KOPT-K1 (cell line): ENCODE data around the gene SPEM2.

ENCODE experiments used
- H3K27ac ChIP-seq: fragments of 200-600 bp; sonication (generic); 2 replicates; pipeline ENCODE4 v1.5.1; 2016; ENCODE audit warnings: antibody characterized with exemption, mild to moderate bottlenecking, low read depth, low read length; ENCODE audit not compliant: poor library complexity, severe bottlenecking
- H3K36me3 ChIP-seq: fragments of 200-600 bp; sonication (generic); 2 replicates; pipeline ENCODE4 v1.5.1; 2017; ENCODE audit warnings: antibody characterized with exemption, mild to moderate bottlenecking, low read length, moderate library complexity; ENCODE audit not compliant: insufficient read depth
- H3K9me3 ChIP-seq: fragments of 200-600 bp; sonication (generic); 2 replicates; pipeline ENCODE4 v1.5.1; 2017; ENCODE audit warnings: antibody characterized with exemption, low read length, mild to moderate bottlenecking; ENCODE audit not compliant: insufficient read depth, poor library complexity, severe bottlenecking

The SPEM2 gene

DNA sequence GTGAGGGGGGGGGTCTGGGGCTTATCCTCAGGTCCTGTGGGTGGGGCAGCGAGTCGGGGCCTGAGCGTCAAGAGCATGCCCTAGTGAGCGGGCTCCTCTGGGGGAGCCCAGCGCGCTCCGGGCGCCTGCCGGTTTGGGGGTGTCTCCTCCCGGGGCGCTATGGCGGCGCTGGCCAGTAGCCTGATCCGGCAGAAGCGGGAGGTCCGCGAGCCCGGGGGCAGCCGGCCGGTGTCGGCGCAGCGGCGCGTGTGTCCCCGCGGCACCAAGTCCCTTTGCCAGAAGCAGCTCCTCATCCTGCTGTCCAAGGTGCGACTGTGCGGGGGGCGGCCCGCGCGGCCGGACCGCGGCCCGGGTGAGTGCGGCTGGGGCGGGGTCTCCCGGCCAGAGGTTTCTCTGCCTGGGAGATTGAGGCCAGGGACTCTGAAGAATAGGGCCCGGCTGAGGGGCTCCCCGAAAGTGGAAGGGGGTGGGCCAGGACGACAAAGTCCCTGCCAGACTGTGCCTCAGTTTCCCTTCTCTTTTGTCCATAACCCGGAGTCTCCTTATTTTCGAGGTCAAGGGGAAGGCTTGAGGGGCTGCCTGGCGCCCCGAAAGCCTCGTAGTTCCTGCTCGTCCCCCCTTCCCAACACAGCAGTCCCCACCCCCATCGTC lies 14.2 kb downstream of the SPEM2 start, which contains the start of gene FGF11:
TSS of gene FGF11 (plus strand) at position 51 of the 651 bp plus-strand sequence. CDS start at position 160, 109 bp downstream.
- no peaks in the 10 kb centered on the region for H3K9me3 ChIP-seq
- H3K27ac ChIP-seq = no peak within 1 kb of the TSS
- H3K36me3 ChIP-seq = no peaks in the 10 kb centered on the region

DNA sequence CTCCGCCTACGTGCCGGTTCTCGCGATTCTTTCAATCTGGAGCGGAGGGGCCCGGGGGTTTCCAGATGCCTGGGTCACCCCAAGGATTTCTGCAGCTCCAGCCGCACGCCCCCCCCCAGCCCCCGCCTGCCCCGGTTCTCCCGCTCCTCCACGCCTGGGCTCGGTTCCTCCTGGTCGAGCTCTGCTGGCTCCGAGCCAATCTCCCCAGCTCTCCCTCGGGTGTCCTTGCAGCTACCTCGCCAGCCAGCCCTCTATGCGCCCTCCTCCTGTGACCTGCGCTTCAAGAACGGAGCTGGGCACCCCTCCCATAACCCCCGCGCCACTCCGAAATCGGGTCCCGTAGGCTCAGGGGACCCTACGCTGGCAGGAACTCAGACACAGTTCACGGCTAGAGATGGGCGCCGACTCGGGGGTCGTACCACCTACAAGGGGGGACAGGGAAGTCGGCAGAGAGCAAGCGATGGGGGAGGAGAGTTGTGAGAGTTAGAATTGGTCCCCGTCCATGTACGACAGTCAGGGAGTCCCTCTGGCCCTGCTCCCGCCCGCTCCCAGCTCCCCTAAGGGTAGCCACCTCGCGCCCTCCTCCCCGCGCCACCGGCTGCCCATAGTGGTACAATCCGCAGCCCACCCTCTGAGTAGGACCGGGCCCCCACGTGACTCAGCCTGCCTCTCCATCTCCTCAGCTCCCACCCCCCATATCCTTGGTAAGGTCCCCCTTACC lies 14.9 kb downstream of the SPEM2 start:
- Histone ChIP-seq H3K36me3 (no peaks in the 10 kb centered on the region), H3K27ac (no peak overlapping the region), H3K9me3 (no peaks in the 10 kb centered on the region)

DNA sequence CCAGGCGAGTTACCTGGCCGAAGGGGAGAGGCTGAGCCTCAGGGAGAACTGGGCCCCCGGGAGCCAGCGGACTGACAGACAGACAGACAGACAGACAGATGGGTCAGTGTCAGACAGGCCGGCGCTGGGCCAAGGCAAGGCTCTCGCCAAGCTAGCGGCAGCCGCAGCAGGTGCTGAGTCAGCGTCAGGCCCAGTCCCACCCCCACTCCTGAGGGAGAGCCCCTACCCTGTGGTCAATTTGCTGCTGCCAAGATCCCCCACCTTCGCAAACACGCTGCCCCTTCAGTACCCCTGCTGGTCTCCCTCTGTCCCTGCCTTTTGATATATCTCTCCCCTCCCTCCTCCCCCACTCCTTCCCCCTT lies 15.4 kb downstream of the SPEM2 start:
- no peaks in the 10 kb centered on the region for H3K9me3 ChIP-seq
- H3K36me3 ChIP-seq = no peaks in the 10 kb centered on the region
- H3K27ac ChIP-seq = no peak overlapping the region

GRCh38 chr17:7441266-7441665 lies 15.8 kb downstream of the SPEM2 start:
- Histone ChIP-seq H3K36me3 (no peaks in the 10 kb centered on the region), H3K27ac (no peak overlapping the region), H3K9me3 (no peaks in the 10 kb centered on the region)

DNA sequence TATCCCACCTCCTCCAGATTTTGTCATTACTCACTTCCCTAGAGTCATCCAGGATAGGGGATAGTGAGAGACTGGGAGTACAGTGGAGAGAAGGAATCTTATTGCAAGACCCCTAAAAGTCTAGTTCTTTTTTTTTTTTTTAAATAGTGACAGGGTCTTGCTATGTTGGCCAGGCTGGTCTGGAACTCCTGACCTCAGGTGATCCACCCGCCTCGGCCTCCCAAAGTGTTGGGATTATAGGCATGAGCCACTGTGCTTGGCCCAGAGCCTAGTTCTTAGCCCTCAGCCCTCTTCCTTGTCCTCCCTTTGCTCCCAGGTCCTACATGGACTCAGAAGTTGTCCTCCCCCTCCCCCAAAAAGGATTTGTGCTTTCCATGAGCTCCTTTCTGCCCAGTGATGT lies 16.7 kb downstream of the SPEM2 start:
- Histone ChIP-seq H3K9me3 (no peaks in the 10 kb centered on the region), H3K36me3 (no peaks in the 10 kb centered on the region), H3K27ac (no peak overlapping the region)

DNA sequence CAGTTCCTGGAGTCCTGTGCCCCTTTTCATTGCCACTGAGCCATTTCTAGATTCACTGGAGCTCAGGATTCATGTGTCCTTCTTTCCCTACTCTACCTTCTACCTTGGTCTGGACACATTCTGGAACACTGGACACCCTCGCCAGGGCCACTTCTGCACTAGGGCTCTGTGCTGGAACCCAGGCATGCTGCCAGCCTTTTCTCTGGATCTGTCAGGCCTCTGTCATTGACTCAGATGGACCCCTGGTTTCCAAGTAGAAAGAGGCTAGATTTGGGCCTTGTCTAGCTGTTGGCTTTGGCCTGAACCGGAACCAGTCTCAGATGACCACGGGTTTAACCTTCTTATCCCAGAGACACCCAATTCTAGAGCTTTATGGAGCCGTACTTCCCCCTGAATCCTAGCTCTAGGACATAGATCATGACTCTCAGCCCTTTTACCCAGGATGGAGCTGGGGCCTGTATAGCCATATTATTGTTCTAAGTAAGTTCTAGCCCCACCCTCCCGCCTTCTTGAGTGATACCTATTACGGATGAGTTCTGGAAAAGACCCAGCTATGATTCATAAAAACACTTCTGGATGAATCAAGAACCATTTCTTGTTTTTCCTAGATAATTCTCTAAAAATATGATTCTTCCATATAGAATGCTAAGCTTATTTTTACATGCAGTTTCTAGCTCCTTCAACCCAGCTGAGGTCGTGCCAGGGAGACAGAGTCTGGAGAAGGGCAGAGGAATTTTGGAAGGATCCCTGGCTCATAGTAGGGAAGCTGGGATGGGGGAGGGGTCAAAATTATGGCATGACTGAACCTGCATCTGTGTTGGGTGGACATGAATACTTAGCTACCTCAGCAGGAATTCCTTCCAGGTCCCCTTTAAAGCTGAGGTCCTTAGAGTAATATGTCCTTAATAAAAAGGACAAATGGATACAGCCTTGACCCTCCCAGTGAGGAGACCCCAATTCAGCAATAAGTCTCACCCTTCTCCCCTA lies 18.4 kb downstream of the SPEM2 start:
- Histone ChIP-seq H3K27ac (no peak overlapping the region), H3K9me3 (no peaks in the 10 kb centered on the region), H3K36me3 (no peaks in the 10 kb centered on the region)

DNA sequence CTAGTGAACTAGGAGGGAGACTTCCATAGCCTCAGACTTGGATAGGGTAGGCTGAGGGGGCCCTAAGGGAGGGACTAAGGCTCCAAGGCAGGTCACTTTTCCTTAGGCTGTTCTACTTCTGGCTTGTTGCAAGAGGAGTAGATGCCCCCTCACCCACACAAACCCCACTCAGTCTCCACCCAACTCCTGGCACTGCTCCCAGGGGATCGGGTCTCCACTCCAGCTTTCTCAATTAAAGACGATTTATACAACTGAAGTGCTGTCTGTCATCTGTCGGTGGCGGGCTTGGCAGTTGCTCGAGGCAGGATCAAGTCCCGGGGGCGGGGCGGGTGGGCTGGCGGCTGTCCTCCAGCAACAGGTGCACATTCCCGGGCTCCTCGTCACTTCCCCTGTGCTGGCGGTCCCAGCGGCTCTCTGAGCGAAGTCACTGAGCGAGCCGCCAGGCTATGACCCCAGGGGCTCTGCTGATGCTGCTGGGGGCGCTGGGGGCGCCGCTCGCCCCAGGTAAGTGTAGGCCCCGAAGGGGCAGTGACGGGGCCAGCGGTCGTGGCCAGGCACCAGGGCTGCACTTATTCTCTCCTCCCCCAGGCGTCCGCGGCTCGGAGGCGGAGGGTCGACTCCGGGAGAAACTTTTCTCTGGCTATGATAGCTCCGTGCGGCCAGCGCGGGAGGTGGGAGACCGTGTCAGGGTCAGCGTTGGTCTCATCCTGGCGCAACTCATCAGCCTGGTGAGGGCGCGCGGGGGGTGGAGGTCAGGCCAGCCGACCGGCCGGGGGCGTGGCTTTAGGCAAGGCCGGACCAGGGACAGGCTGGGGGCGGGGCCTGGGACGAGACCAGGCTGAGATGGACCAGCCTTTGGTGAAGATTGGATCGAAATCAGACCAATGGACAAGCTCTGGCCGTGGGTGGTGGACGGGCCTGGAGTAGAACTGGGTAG lies 19.5 kb downstream of the SPEM2 start, which contains the start of gene CHRNB1:
TSS of gene CHRNB1 (plus strand) at position 380 of the 937 bp plus-strand sequence. CDS start at position 447, 67 bp downstream.
- Histone ChIP-seq H3K9me3 (no peaks in the 10 kb centered on the region), H3K36me3 (no peaks in the 10 kb centered on the region), H3K27ac (no peak within 1 kb of the TSS)

DNA sequence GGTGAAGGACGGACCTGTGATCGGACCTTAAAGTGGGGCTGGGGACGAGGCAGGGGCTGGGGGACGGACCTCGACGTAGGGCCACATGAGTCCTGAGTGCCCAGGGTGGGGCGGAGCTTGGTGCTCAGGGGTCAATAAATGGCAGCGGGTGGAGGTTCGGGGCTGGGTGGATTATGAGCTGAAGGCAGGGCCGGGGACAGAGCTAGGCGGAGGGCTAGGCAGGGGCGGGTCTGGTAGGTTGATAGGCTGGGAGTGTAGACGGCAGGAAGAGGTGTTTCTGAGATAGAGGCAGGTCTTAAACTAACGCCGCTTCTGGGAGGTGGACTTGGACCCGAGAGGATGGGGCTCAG lies 20.2 kb downstream of the SPEM2 start:
- no peak overlapping the region for H3K27ac ChIP-seq
- H3K36me3 ChIP-seq = no peaks in the 10 kb centered on the region
- H3K9me3 ChIP-seq = no peaks in the 10 kb centered on the region

GRCh38 chr17:7448461-7448860 lies 23.0 kb downstream of the SPEM2 start:
- Histone ChIP-seq H3K9me3 (no peaks in the 10 kb centered on the region), H3K36me3 (no peaks in the 10 kb centered on the region), H3K27ac (no peak overlapping the region)

DNA sequence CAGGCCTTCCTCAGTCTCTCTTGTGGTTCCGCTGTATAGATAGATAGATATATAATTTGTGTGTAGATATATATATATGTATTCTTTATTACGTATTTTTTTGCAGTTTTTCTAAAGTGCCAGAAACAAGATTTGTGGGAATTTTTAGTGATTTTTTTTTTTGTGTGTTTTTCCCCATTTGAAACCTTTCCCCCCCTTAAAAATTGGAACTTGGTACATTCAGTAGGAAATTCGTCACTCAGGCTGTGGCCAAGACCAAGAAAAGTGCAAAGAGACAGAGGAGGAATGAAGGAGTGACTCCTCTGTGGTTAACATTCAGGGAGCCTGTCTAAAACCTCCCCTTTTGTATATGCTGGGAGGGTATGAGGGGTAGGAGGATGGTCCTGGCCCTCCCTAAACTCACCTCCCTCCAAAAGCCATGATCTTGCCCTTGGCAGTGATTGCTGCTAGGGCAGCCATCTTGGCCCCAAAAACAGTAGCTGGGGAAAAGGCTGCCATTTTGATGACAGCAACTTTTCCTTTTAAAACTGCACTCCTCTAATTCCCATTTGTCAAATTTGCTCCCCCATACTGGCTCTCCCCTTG lies 34.6 kb downstream of the SPEM2 start:
- H3K27ac ChIP-seq = no peak overlapping the region
- no peaks in the 10 kb centered on the region for H3K9me3 ChIP-seq
- peaks cover 33% of the 10 kb centered on the region for H3K36me3 ChIP-seq

GRCh38 chr17:7460850-7461660 lies 35.6 kb downstream of the SPEM2 start:
- H3K9me3 ChIP-seq = no peaks in the 10 kb centered on the region
- no peak overlapping the region for H3K27ac ChIP-seq
- H3K36me3 ChIP-seq = peaks cover 39% of the 10 kb centered on the region

- Histone ChIP-seq H3K36me3 (peaks cover 50% of the 10 kb centered on the region), H3K27ac (no peak overlapping the region), H3K9me3 (no peaks in the 10 kb centered on the region)
Observed at GRCh38 chr17:7462474-7463371, 37.3 kb downstream of the SPEM2 start.
